Measurements from ENCODE around the gene TAS2R16. TPM values are rescaled to one million over a fixed set of nuclear protein-coding genes. Genes with fewer than 3 reads are reported as not detected.

TAS2R16 gene
- total RNA-seq, 1 experiment from 2014 or later, result not detected

DNA sequence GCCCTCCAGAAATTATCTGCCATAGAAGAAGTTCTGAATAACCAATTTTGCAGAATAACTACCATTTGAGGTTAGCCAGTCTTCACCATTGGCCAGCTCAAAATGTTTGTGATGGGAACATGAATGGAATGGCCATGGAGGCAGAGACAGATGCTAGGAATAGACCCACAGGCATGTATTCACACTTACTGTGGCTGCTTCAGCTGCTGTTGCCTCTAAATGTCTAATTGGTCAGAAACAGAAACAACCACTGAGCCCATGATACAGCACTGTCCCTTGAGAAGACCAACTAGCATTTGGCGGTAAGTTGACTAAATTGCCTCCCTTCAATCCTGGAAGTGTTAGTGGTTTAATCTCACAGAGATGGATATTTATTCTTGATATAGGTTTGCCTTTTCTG lies 38.6 kb upstream of the TAS2R16 start:
- no peak overlapping the region for H3K4ac ChIP-seq (ENCODE audit: low read depth, low read length)
- no peak overlapping the region for H3K18ac ChIP-seq (ENCODE audit: insufficient read length, low read depth, low read length)
- no peak overlapping the region for H2BK5ac ChIP-seq (ENCODE audit: insufficient read length, low read length)
- H3K36me3 Mint-ChIP-seq (ENCODE audit: insufficient read depth in 1 of 3, low read depth in 3 of 3), result peaks cover 0 to 11% (median 0%) of the 10 kb centered on the region in 3 experiments; a peak in 3 of 7 replicates
- H4K5ac ChIP-seq (ENCODE audit: insufficient read length, low read depth, low read length), result no peak overlapping the region
- no peak overlapping the region for H3K14ac ChIP-seq (ENCODE audit: insufficient read depth, low read length)
- no peak overlapping the region for H3K56ac ChIP-seq (ENCODE audit: insufficient read length, low read depth, low read length)
- no peaks in the 10 kb centered on the region for H3K23me2 ChIP-seq (ENCODE audit: insufficient read length, low read depth, low read length, poor library complexity, severe bottlenecking)
- H3K27me3 Mint-ChIP-seq (ENCODE audit: low read depth), result no peaks in the 10 kb centered on the region
- no peak overlapping the region for H3K23ac ChIP-seq (ENCODE audit: insufficient read length, low read depth, low read length)
- H2BK15ac ChIP-seq (ENCODE audit: low read depth, low read length), result no peak overlapping the region
- H2BK12ac ChIP-seq (ENCODE audit: insufficient read length, low read depth, low read length), result no peak overlapping the region
- H3K27ac Mint-ChIP-seq, result no peak overlapping the region
- DNase-seq, result no peak
- H2AK5ac ChIP-seq (ENCODE audit: insufficient read length, low read length), result no peak overlapping the region
- H3K4me1 Mint-ChIP-seq, result peaks cover 3 to 4% of the 10 kb centered on the region in 2 experiments
- no peak overlapping the region for H2BK120ac ChIP-seq (ENCODE audit: low read depth, low read length, poor library complexity, severe bottlenecking)
- H3K79me1 ChIP-seq (ENCODE audit: insufficient read depth, low read depth, low read length, poor library complexity, severe bottlenecking), result no peaks in the 10 kb centered on the region
- H3K4me2 ChIP-seq (ENCODE audit: insufficient read depth, insufficient read length, low read length), result no peak overlapping the region
- no peak overlapping the region for H3K9ac ChIP-seq (ENCODE audit: extremely low read depth, insufficient read length, low read length)
- no peaks in the 10 kb centered on the region for H3K9me3 ChIP-seq (ENCODE audit: control insufficient read depth, low read depth, low read length)
- H3K27me3 ChIP-seq (ENCODE audit: insufficient read depth, low read length), result no peaks in the 10 kb centered on the region
- H4K91ac ChIP-seq (ENCODE audit: insufficient read length, low read depth, low read length), result no peak overlapping the region
- no peak overlapping the region for H3K27ac ChIP-seq (ENCODE audit: insufficient read length, low read depth, low read length)
- no peak overlapping the region for H2AFZ ChIP-seq (ENCODE audit: low read length)
- H3K9me3 Mint-ChIP-seq, result peaks cover 4 to 15% of the 10 kb centered on the region in 2 experiments
- no peak overlapping the region for H3T11ph ChIP-seq (ENCODE audit: low read length)
- H3K4me1 ChIP-seq (ENCODE audit: insufficient read depth, low read length), result no peaks in the 10 kb centered on the region
- no CpG with 5 or more reads among the region's 1 CpG for WGBS (ENCODE audit: extremely low coverage, insufficient read length, low lambda C conversion rate)
- H4K20me1 ChIP-seq (ENCODE audit: control insufficient read depth, insufficient read depth, insufficient read length), result no peaks in the 10 kb centered on the region
- no peaks in the 10 kb centered on the region for H3K79me2 ChIP-seq (ENCODE audit: insufficient read depth, low read length)
- no peak overlapping the region for H3K4me3 Mint-ChIP-seq
- TF ChIP-seq CTCF (conservative IDR thresholded peaks at IDR 0.05), result no peak
- no peak overlapping the region for H2BK20ac ChIP-seq (ENCODE audit: low read depth, low read length, poor library complexity, severe bottlenecking)
- no peak overlapping the region for H4K8ac ChIP-seq (replicated peaks; ENCODE audit: insufficient read length, low read depth, low read length)
